Hepatocyte (in vitro differentiated cells): ENCODE data around the gene ANKRD31. TPM values are rescaled to one million over a fixed set of nuclear protein-coding genes. Genes with fewer than 3 reads are reported as not detected.
"Not testable (repeated sequence)": the region's sequence is repeated elsewhere in the genome, so short reads cannot be mapped to it uniquely, and the experiment has no call there.

Experiments
- DNase-seq: peaks from one replicate; pipeline ENCODE4 v3.0.0-alpha.2; 2016; ENCODE audit warnings: low spot score
- H2AFZ ChIP-seq: fragments of 200-600 bp; sonication (generic); 2 replicates; pipeline ENCODE4 v1.6.0; 2016; ENCODE audit warnings: antibody characterized with exemption, mild to moderate bottlenecking
- H3K27ac ChIP-seq: fragments of 200-600 bp; sonication (generic); 2 replicates; pipeline ENCODE4 v1.5.1; 2016; ENCODE audit warnings: mild to moderate bottlenecking
- H3K27me3 ChIP-seq: fragments of 200-600 bp; sonication (generic); 2 replicates; pipeline ENCODE4 v1.6.1; 2016
- H3K36me3 ChIP-seq: fragments of 200-600 bp; sonication (generic); replicated peaks from 2 replicates; pipeline ENCODE4 v1.5.1; 2016; ENCODE audit warnings: low read depth; ENCODE audit not compliant: insufficient read depth
- H3K4me1 ChIP-seq: fragments of 200-600 bp; sonication (generic); 2 replicates; pipeline ENCODE4 v1.5.1; 2016; ENCODE audit warnings: mild to moderate bottlenecking, moderate library complexity; ENCODE audit not compliant: insufficient read depth
- H3K4me2 ChIP-seq: fragments of 200-600 bp; sonication (generic); 2 replicates; pipeline ENCODE4 v1.6.0; 2016
- H3K4me3 ChIP-seq: fragments of 200-600 bp; sonication (generic); 2 replicates; pipeline ENCODE4 v1.5.1; 2016; ENCODE audit warnings: mild to moderate bottlenecking
- H3K79me2 ChIP-seq: fragments of 200-600 bp; sonication (generic); 2 replicates; pipeline ENCODE4 v1.6.0; 2017; ENCODE audit warnings: mild to moderate bottlenecking
- H3K9me2 ChIP-seq: fragments of 200-600 bp; sonication (generic); replicated peaks from 2 replicates; pipeline ENCODE4 v1.6.0; 2017; ENCODE audit warnings: mild to moderate bottlenecking; ENCODE audit not compliant: insufficient read depth
- H3K9me3 ChIP-seq: fragments of 200-600 bp; sonication (generic); 2 replicates; pipeline ENCODE4 v1.5.1; 2016; ENCODE audit warnings: low read depth, mild to moderate bottlenecking
- H4K20me1 ChIP-seq: fragments of 200-600 bp; sonication (generic); 2 replicates; pipeline ENCODE4 v1.6.0; 2016; ENCODE audit warnings: mild to moderate bottlenecking; ENCODE audit not compliant: insufficient read depth, poor library complexity, severe bottlenecking
- CTCF ChIP-seq: fragments of 200-600 bp; sonication (generic); IDR thresholded peaks from 2 replicates; pipeline ENCODE4 v1.5.1; 2016; ENCODE audit warnings: antibody characterized with exemption, mild to moderate bottlenecking; ENCODE audit not compliant: poor library complexity
- EZH2 ChIP-seq: fragments of 200-600 bp; sonication (generic); IDR thresholded peaks from 2 replicates; pipeline ENCODE4 v1.6.1; 2016; ENCODE audit warnings: antibody characterized with exemption, mild to moderate bottlenecking, borderline replicate concordance
- EZH2phosphoT487 ChIP-seq: fragments of 200-600 bp; sonication (generic); IDR thresholded peaks from one replicate; pipeline ENCODE4 v1.6.1; 2018; ENCODE audit warnings: antibody characterized with exemption, mild to moderate bottlenecking, low read depth, moderate library complexity; ENCODE audit not compliant: unreplicated experiment, severe bottlenecking
- WGBS: methylation state at CpG from one replicate; pipeline ENCODE4 v1.1.6; 2016; ENCODE audit warnings: low lambda C conversion rate; ENCODE audit errors: missing lambda C conversion rate; 5-methylcytosine and 5-hydroxymethylcytosine counted together
- polyA plus RNA-seq: library from polyadenylated mRNA; unstranded; fragments of >200 nt; fragmentation: Nextera tagmentation; extraction: Ambion mirVana; gene quantifications from 2 replicates; pipeline ENCODE4 v1.2.1, GENCODE V29; 2016
- total RNA-seq: library from RNA; depleted of rRNA; stranded (reverse); fragments of >200 nt; gene quantifications from 2 replicates; pipeline ENCODE4 v1.2.3, GENCODE V29; 2014

The ANKRD31 gene
- total and polyA plus RNA-seq, 2 experiments from 2014 or later = 0.19 to 0.47 TPM

- peak overlapping the region; percentile 31 for H3K27ac ChIP-seq
- H4K20me1 ChIP-seq = no peaks in the 10 kb centered on the region
- no peak overlapping the region for H3K4me3 ChIP-seq
- H3K4me2 ChIP-seq = peak overlapping the region; percentile 47
- H3K4me1 ChIP-seq = peaks cover 22% of the 10 kb centered on the region
- 51% methylated on average over 2 of the region's 2 CpGs for WGBS
- no peaks in the 10 kb centered on the region for H3K9me3 ChIP-seq
- H3K36me3 ChIP-seq = no peaks in the 10 kb centered on the region
- DNase-seq = no peak
- H3K27me3 ChIP-seq = no peaks in the 10 kb centered on the region
- TF ChIP-seq CTCF (no peak), EZH2 (no peak), EZH2phosphoT487 (no peak)
- H3K79me2 ChIP-seq = no peaks in the 10 kb centered on the region
- H3K9me2 ChIP-seq = no peaks in the 10 kb centered on the region
- H2AFZ ChIP-seq = no peak overlapping the region
Observed at GRCh38 chr5:75168026-75168735, 68.5 kb downstream of the ANKRD31 start.

GRCh38 chr5:75167345-75167744 lies 69.3 kb downstream of the ANKRD31 start:
- Histone ChIP-seq H4K20me1 (no peaks in the 10 kb centered on the region), H3K4me3 (no peak overlapping the region), H3K36me3 (no peaks in the 10 kb centered on the region), H3K4me2 (peak overlapping the region; percentile 47), H3K4me1 (peaks cover 22% of the 10 kb centered on the region), H3K27ac (peak overlapping the region; percentile 31), H3K9me3 (no peaks in the 10 kb centered on the region), H3K79me2 (no peaks in the 10 kb centered on the region), H3K9me2 (no peaks in the 10 kb centered on the region), H2AFZ (no peak overlapping the region), H3K27me3 (no peaks in the 10 kb centered on the region)
- DNase-seq = peak; percentile 4
- TF ChIP-seq EZH2phosphoT487 (no peak), EZH2 (no peak), CTCF (peak; percentile 8)

DNA sequence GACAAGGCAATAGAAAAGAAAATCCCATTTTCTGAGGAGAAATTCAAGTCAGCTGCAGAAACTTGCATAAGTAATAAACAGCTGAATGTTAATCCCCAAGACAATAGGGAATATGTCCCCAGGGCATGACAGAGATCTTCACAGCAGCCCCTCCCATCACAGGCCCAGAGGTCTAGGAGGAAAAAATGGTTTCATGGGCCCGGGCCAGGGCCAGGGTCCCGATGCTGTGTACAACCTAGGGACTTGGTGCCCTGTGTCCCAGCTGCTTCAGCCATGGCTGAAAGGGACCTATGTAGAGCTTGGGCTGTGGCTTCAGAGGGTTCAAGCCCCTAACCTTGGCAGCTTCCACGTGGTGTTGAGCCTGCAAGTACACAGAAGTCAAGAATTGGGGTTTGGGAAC lies 75.2 kb downstream of the ANKRD31 start:
- 77% methylated on average over 3 of the region's 3 CpGs for WGBS

GRCh38 chr5:75156585-75156984 lies 80.1 kb downstream of the ANKRD31 start:
- no peaks in the 10 kb centered on the region for H3K27me3 ChIP-seq
- H3K79me2 ChIP-seq = no peaks in the 10 kb centered on the region
- no peaks in the 10 kb centered on the region for H3K4me1 ChIP-seq
- peaks cover 6% of the 10 kb centered on the region for H3K9me3 ChIP-seq
- H4K20me1 ChIP-seq = no peaks in the 10 kb centered on the region
- TF ChIP-seq CTCF (peak; percentile 9), EZH2 (no peak), EZH2phosphoT487 (no peak)
- H3K27ac ChIP-seq = no peak overlapping the region
- H3K36me3 ChIP-seq = no peaks in the 10 kb centered on the region
- H3K4me3 ChIP-seq = no peak overlapping the region
- no peaks in the 10 kb centered on the region for H3K9me2 ChIP-seq
- no peak overlapping the region for H3K4me2 ChIP-seq
- no peak overlapping the region for H2AFZ ChIP-seq
- DNase-seq = peak; percentile 4

More for the DNA sequence above, 75.2 kb downstream of the ANKRD31 start:
- H3K79me2 ChIP-seq, H3K9me2 ChIP-seq, H3K27ac ChIP-seq, DNase-seq, H4K20me1 ChIP-seq, H3K27me3 ChIP-seq, H3K36me3 ChIP-seq, H3K4me2 ChIP-seq, H3K4me1 ChIP-seq, H3K9me3 ChIP-seq, H3K4me3 ChIP-seq, H2AFZ ChIP-seq: not testable (repeated sequence)
